ENCODE data around the gene PDS5B. TPM values are rescaled to one million over a fixed set of nuclear protein-coding genes. Genes with fewer than 3 reads are reported as not detected.

Gene PDS5B
- total RNA-seq, 1 donor from 2014 or later: 55.9 TPM

DNA sequence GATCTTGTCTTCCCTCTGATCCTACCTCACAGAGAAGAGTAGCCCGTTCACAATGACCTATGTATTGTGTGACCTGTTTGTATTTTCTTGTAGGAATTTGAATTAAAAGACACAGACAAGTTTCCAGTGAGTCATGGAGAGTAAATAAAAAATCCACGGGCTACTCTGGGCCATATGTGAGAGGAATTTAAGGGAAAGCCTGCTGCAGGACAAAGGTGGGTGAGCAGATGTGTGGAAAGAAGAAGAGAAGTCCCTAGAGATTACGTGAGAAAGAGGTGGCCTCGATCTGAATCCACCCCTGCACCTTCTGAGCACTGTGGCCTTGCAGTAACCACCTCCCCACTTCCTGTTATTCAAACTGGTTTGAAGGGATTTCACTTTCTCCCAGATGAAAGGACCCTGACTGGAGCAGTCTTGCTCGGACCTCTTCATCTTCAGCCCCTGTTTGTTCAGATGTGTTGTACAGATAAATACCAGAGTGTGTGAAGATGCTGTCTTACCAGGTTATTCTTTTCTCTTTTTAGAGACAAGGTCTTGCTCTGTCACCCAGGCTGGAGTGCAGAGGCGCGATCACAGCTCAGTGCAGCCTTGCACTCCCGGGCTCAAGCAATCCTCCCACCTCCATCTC lies 205.4 kb downstream of the PDS5B start:
- Mint-ChIP-seq H3K27me3 (ENCODE audit: insufficient read depth, low read depth) (no peaks in the 10 kb centered on the region), H3K9me3 (no peaks in the 10 kb centered on the region), H3K4me3 (no peak overlapping the region), H3K27ac (no peak overlapping the region), H3K4me1 (peaks cover 7% of the 10 kb centered on the region), H3K36me3 (peaks cover 9% of the 10 kb centered on the region)
- Histone ChIP-seq H3K9me3 (ENCODE audit: low read depth) (no peaks in the 10 kb centered on the region), H3F3A (ENCODE audit: low read depth) (no peaks in the 10 kb centered on the region), H3K4me2 (no peak overlapping the region), H3K36me3 (no peaks in the 10 kb centered on the region), H3K9ac (no peak overlapping the region), H2AFZ (replicated peaks) (no peak overlapping the region), H3K27ac (no peak overlapping the region), H3K79me2 (ENCODE audit: low read depth) (no peaks in the 10 kb centered on the region), H3K4me1 (no peaks in the 10 kb centered on the region), H4K20me1 (ENCODE audit: low read depth) (no peaks in the 10 kb centered on the region), H3K27me3 (no peaks in the 10 kb centered on the region), H3K4me3 (no peak overlapping the region)
- no peak for DNase-seq (ENCODE audit: low spot score)
- TF ChIP-seq, protein P1, sequence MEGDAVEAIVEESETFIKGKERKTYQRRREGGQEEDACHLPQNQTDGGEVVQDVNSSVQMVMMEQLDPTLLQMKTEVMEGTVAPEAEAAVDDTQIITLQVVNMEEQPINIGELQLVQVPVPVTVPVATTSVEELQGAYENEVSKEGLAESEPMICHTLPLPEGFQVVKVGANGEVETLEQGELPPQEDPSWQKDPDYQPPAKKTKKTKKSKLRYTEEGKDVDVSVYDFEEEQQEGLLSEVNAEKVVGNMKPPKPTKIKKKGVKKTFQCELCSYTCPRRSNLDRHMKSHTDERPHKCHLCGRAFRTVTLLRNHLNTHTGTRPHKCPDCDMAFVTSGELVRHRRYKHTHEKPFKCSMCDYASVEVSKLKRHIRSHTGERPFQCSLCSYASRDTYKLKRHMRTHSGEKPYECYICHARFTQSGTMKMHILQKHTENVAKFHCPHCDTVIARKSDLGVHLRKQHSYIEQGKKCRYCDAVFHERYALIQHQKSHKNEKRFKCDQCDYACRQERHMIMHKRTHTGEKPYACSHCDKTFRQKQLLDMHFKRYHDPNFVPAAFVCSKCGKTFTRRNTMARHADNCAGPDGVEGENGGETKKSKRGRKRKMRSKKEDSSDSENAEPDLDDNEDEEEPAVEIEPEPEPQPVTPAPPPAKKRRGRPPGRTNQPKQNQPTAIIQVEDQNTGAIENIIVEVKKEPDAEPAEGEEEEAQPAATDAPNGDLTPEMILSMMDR (IDR thresholded peaks at IDR 0.05): no peak

- Histone ChIP-seq H3K4me2 (no peak overlapping the region), H4K20me1 (ENCODE audit: low read depth) (no peaks in the 10 kb centered on the region), H3K9me3 (ENCODE audit: low read depth) (no peaks in the 10 kb centered on the region), H3K79me2 (ENCODE audit: low read depth) (no peaks in the 10 kb centered on the region), H3K4me3 (no peak overlapping the region), H3K4me1 (no peaks in the 10 kb centered on the region), H2AFZ (replicated peaks) (no peak overlapping the region), H3K27me3 (no peaks in the 10 kb centered on the region), H3K27ac (no peak overlapping the region), H3K9ac (no peak overlapping the region), H3K36me3 (no peaks in the 10 kb centered on the region), H3F3A (ENCODE audit: low read depth) (no peaks in the 10 kb centered on the region)
- TF ChIP-seq EZH2 (IDR thresholded peaks at IDR 0.05): no peak
- Mint-ChIP-seq H3K27ac (peak overlapping the region; percentile 4), H3K4me1 (peaks cover 7% of the 10 kb centered on the region), H3K4me3 (no peak overlapping the region), H3K9me3 (peaks cover 3% of the 10 kb centered on the region), H3K27me3 (ENCODE audit: insufficient read depth, low read depth) (no peaks in the 10 kb centered on the region), H3K36me3 (peaks cover 2% of the 10 kb centered on the region)
- DNase-seq (ENCODE audit: low spot score): no peak
These were observed 210.5 kb downstream of the PDS5B start for GRCh38 chr13:32796754-32797153.

- H3K36me3 ChIP-seq: no peaks in the 10 kb centered on the region
- no peaks in the 10 kb centered on the region for H3K9me3 ChIP-seq (ENCODE audit: low read depth)
- TF ChIP-seq EZH2phosphoT487 (IDR thresholded peaks at IDR 0.05): no peak
- TF ChIP-seq, protein P1 (IDR thresholded peaks at IDR 0.05): no peak
- H3K4me2 ChIP-seq: no peak overlapping the region
- H3K27ac ChIP-seq: no peak overlapping the region
- DNase-seq (ENCODE audit: low spot score): no peak
- H3K4me1 ChIP-seq: peaks cover 5% of the 10 kb centered on the region
- H3K27me3 Mint-ChIP-seq (ENCODE audit: insufficient read depth, low read depth): no peaks in the 10 kb centered on the region
- H3K27me3 ChIP-seq: no peaks in the 10 kb centered on the region
- H3K4me3 Mint-ChIP-seq: no peak overlapping the region
- H3F3A ChIP-seq (ENCODE audit: low read depth): no peaks in the 10 kb centered on the region
- no peaks in the 10 kb centered on the region for H3K79me2 ChIP-seq (ENCODE audit: low read depth)
- H3K4me3 ChIP-seq: no peak overlapping the region
- no peak overlapping the region for H3K27ac Mint-ChIP-seq
- no peaks in the 10 kb centered on the region for H3K36me3 Mint-ChIP-seq
- no peak overlapping the region for H3K9ac ChIP-seq
- H4K20me1 ChIP-seq (ENCODE audit: low read depth): no peaks in the 10 kb centered on the region
- H3K4me1 Mint-ChIP-seq: no peaks in the 10 kb centered on the region
- H3K9me3 Mint-ChIP-seq: peaks cover 3% of the 10 kb centered on the region
- peak overlapping the region; percentile 86 for H2AFZ ChIP-seq (replicated peaks)
These were observed 215.9 kb downstream of the PDS5B start for GRCh38 chr13:32802159-32802558.

DNA sequence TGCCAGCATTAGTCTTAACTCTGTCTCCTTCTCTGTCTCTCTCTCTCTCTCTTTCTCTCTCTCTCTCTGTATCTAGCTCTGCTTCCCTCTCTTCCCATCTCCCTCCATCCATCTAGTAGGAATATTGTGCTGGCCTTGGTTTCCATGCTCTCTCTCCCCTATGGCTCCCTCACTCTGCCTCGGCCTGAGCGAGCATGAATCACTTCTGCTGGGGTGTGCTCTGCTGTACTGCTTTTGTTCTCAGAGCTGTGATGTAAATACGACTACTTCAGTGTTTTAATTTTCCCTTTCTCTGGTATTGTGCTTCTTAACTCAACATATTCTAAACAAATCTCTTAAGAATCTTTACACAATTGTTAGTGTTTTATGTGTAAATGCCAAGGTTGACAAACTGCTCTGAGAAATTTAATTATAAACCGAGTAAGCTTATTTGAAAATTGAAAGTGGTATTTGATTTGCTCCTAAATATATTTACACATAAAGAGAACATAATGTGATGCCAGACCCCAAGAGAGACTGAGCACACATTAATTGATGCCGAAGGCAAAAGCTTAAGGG lies 218.5 kb downstream of the PDS5B start:
- H4K20me1 ChIP-seq (ENCODE audit: low read depth): no peaks in the 10 kb centered on the region
- H3K4me1 ChIP-seq: peaks cover 5% of the 10 kb centered on the region
- H3K27ac ChIP-seq: no peak overlapping the region
- Mint-ChIP-seq H3K27ac (no peak overlapping the region), H3K9me3 (peaks cover 4% of the 10 kb centered on the region), H3K4me3 (no peak overlapping the region), H3K27me3 (ENCODE audit: insufficient read depth, low read depth) (no peaks in the 10 kb centered on the region), H3K36me3 (no peaks in the 10 kb centered on the region), H3K4me1 (no peaks in the 10 kb centered on the region)
- no peak for DNase-seq (ENCODE audit: low spot score)
- no peaks in the 10 kb centered on the region for H3K27me3 ChIP-seq
- no peaks in the 10 kb centered on the region for H3K79me2 ChIP-seq (ENCODE audit: low read depth)
- no peak for TF ChIP-seq EZH2 (IDR thresholded peaks at IDR 0.05)
- TF ChIP-seq EZH2phosphoT487 (IDR thresholded peaks at IDR 0.05): no peak
- TF ChIP-seq, protein P1 (IDR thresholded peaks at IDR 0.05): no peak
- no peak overlapping the region for H3K4me2 ChIP-seq
- H3K9ac ChIP-seq: no peak overlapping the region
- no peaks in the 10 kb centered on the region for H3K36me3 ChIP-seq
- peak overlapping the region; percentile 89 for H2AFZ ChIP-seq (replicated peaks)
- H3F3A ChIP-seq (ENCODE audit: low read depth): no peaks in the 10 kb centered on the region
- H3K4me3 ChIP-seq: no peak overlapping the region
- H3K9me3 ChIP-seq (ENCODE audit: low read depth): no peaks in the 10 kb centered on the region
